ENCODE results near the gene AKAP8.
A peak's percentile ranks its signal among the peaks of the same experiment; 100 is the strongest.
"Not testable (repeated sequence)": the region's sequence is repeated elsewhere in the genome, so short reads cannot be mapped to it uniquely, and the experiment has no call there.

The AKAP8 gene

DNA sequence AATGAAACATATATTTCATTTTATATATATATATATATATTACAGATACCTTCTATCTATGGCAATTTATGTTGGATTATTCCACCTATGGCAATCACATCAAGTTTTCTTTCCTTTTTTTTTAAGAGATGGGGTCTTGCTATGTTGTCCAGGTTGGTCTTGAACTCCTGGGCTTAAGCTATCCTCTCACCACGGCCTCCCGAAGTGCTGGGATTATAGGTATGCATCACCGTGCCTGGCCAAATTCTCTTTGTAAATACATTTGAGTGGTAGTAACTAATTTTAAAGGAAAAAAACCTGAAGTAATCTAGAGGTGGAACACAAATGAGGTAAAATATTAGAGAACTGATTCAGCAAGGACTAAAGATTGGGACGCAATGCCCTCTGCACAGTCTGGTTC lies 25.7 kb downstream of the AKAP8 start:
- TF ChIP-seq ZFX (IDR thresholded peaks at IDR 0.05; ENCODE audit: borderline replicate concordance): no peak
- no peak for TF ChIP-seq CTCF (IDR thresholded peaks at IDR 0.05)
- no peak overlapping the region for H3K27ac ChIP-seq

DNA sequence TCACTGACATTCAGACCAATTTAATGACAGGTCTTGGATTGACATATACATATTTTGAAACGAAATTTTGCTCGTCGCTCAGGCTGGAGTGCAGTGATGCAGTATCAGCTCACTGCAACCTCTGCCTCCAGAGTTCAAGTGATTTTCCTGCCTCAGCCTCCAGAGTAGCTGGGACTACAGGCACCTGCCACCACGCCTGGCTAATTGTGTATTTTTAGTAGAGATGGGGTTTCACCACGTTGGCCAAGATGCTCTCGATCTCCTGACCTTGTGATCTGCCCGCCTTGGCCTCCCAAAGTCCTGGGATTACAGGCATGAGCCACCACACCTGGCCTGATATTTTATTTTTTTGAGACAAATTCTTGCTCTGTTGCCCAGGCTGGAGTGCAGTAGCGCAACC lies 27.1 kb downstream of the AKAP8 start:
- H3K27ac ChIP-seq: not testable (repeated sequence)

GRCh38 chr19:15341328-15341727 lies 38.3 kb downstream of the AKAP8 start:
- H3K27ac ChIP-seq: not testable (repeated sequence)

DNA sequence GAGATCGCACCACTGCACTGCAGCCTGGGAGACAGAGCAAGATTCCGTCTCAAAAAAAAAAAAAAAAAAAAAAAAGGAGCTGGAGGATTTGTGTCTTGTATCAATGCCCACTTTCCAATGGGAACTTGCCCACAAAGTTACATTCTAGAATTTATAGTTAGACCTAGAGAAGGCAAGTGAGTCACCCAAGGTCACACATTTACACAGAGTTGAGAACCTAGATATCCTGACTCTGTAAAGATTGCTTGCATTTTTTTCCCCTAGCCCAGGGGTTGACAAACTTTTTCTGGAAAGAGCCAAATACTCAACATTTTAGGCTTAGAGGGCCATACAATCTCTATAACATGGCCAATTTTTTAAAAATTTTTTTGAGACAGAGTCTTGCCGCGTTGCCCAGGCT lies 39.5 kb downstream of the AKAP8 start:
- no peak overlapping the region for H3K27ac ChIP-seq
- TF ChIP-seq ZFX (IDR thresholded peaks at IDR 0.05; ENCODE audit: borderline replicate concordance) (no peak), CTCF (IDR thresholded peaks at IDR 0.05) (no peak)

DNA sequence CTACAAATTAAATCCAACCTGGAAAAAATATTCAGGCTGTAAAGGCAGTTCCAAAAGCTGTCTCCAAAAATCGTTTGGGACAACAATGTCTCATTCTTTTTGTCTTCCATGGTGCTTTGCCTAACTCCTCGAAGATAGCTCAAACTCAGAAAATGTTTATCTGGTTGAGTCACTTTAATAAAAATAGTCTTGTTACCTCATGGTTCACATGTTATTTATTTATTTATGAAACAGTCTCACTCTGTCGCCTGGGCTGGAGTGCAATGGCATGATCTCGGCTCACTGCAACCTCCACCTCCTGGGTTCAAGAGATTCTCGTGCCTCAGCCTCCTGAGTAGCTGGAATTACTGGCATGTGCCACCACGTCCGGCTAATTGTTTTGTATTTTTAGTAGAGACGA lies 42.4 kb downstream of the AKAP8 start:
- TF ChIP-seq ZFX (IDR thresholded peaks at IDR 0.05; ENCODE audit: borderline replicate concordance) (no peak), CTCF (IDR thresholded peaks at IDR 0.05) (no peak)
- no peak overlapping the region for H3K27ac ChIP-seq

DNA sequence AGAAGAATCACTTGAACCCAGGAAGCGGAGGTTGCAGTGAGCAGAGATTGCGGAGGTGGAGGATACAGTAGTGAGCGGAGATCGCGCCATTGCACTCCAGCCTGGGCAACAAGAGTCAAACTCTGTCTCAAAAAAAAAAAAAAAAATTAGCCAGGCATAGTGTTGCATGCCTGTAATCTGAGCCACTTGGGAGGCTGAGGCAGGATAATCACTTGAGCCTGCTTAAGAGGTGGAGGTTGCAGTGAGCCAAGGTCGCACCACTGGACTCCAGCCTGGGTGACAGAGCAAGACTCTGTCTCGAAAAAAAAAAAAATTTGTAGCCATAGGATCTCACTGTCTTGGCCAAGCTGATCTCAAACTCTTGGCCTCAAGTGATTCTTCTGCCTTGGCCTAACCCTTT lies 43.6 kb downstream of the AKAP8 start:
- not testable (repeated sequence) for H3K27ac ChIP-seq

- TF ChIP-seq CTCF (IDR thresholded peaks at IDR 0.05): no peak
- TF ChIP-seq ZFX (IDR thresholded peaks at IDR 0.05; ENCODE audit: borderline replicate concordance): no peak
- peak within 1 kb of the TSS; percentile 92 for H3K27ac ChIP-seq
These were observed 47.1 kb downstream of the AKAP8 start, which contains the start of gene BRD4 for GRCh38 chr19:15332311-15332996. TSS of gene BRD4 (minus strand) at chr19:15332539. CDS start at chr19:15273099, 59,440 bp downstream.

- peak overlapping the region; percentile 92 for H3K27ac ChIP-seq
- TF ChIP-seq CTCF (IDR thresholded peaks at IDR 0.05) (0 out of 2 replicates have a peak, but pooled peaks have one; percentile 1), ZFX (IDR thresholded peaks at IDR 0.05; ENCODE audit: borderline replicate concordance) (no peak)
These were observed 47.9 kb downstream of the AKAP8 start for GRCh38 chr19:15331419-15332310.

Measured in 22Rv1 (cell line).